Sigmoid colon (tissue), 7 donors: ENCODE results near the gene WASF2. TPM values are rescaled to one million over a fixed set of nuclear protein-coding genes. Genes with fewer than 3 reads are reported as not detected.

Experiments used
- DNase-seq: peaks from one replicate; pipeline ENCODE4 v3.0.0-alpha.2; 2019
- H3K27ac ChIP-seq, 4 donors: fragments of 200-600 bp; sonication (generic); one replicate each; pipeline ENCODE4 v1.5.1; 2016 to 2019; ENCODE audit warnings: mild to moderate bottlenecking in 1 of 4
- H3K27me3 ChIP-seq, 3 donors: fragments of 200-600 bp; sonication (generic); one replicate each; pipeline ENCODE4 v1.5.1; 2019; ENCODE audit warnings: mild to moderate bottlenecking in 1 of 3
- H3K36me3 ChIP-seq, 4 donors: fragments of 200-600 bp; sonication (generic); one replicate each; pipeline ENCODE4 v1.5.1; 2016 to 2019
- H3K4me1 ChIP-seq, 4 donors: fragments of 200-600 bp; sonication (generic); one replicate each; pipeline ENCODE4 v1.5.1; 2017 to 2019
- H3K4me3 ChIP-seq, 4 donors: fragments of 200-600 bp; sonication (generic); one replicate each; pipeline ENCODE4 v1.5.1; 2017 to 2019; ENCODE audit warnings: mild to moderate bottlenecking in 2 of 4, moderate library complexity in 1 of 4
- H3K9me3 ChIP-seq, 4 donors: fragments of 200-600 bp in 3 of 4; sonication (generic) in 3 of 4; one replicate each; pipeline versions ENCODE4 v1.5.1 to v1.6.1; 2013 to 2019
- EP300 ChIP-seq, 4 donors: sonication (generic); formaldehyde crosslinking; IDR thresholded peaks; one replicate each; pipeline ENCODE4 v1.6.1; 2017; ENCODE audit warnings: antibody characterized with exemption in 4 of 4
- POLR2A ChIP-seq, 2 donors: fragments of 450-650 bp; IDR thresholded peaks; one replicate each; pipeline ENCODE4 v1.6.1; 2016; ENCODE audit warnings: antibody characterized with exemption in 2 of 2, mild to moderate bottlenecking in 2 of 2, moderate library complexity in 2 of 2
- POLR2AphosphoS5 ChIP-seq, 4 donors: sonication (generic); formaldehyde crosslinking; IDR thresholded peaks; one replicate each; pipeline ENCODE4 v1.6.1; 2017; ENCODE audit warnings: antibody characterized with exemption in 4 of 4
- WGBS, 2 donors: extraction: QIAGEN DNeasy Blood & Tissue Kit; methylation state at CpG; one replicate each; pipeline ENCODE4 v1.1.7; 2013; 5-methylcytosine and 5-hydroxymethylcytosine counted together
- intact Hi-C: fragments of 100-400 bp; cut with DNase I; formaldehyde crosslinking; loops from one replicate; pipeline ENCODE4 v1.15.1; 2023
- polyA plus RNA-seq, 3 donors: library from polyadenylated mRNA; stranded (reverse); fragments of 200-250 nt; gene quantifications; one replicate each; pipeline ENCODE4 v1.2.3, GENCODE V29; 2013
- total RNA-seq, 4 donors: library from RNA; depleted of rRNA; stranded (reverse); fragments of >200 nt; gene quantifications; one replicate each; pipeline ENCODE4 v1.1.0, GENCODE V29; 2016
- TF ChIP-seq, protein P1 (sequence below), 4 experiments: fragments of 450-650 bp in 3 of 4; fragments of 200-600 bp in 1 of 4; IDR thresholded peaks; one replicate each; pipeline ENCODE4 v1.5.1; 2016 to 2019; ENCODE audit warnings: antibody characterized with exemption in 4 of 4, mild to moderate bottlenecking in 3 of 4, moderate library complexity in 2 of 4
- donor health status: healthy with polysubstance abuse.
- donor health status: Bipolar disorder and iron deficiency.
- donor health status: healthy.

WASF2 gene
- total and polyA plus RNA-seq, 7 donors: 30.0 to 69.6 (median 56.9) TPM

- intact Hi-C loops: no loop called here
Observed at GRCh38 chr1:27513528-27513927, 23.6 kb upstream of the WASF2 start.

GRCh38 chr1:27509127-27510080 lies 19.4 kb upstream of the WASF2 start:
- TF ChIP-seq EP300 (IDR thresholded peaks at IDR 0.05) (no peak), POLR2A (IDR thresholded peaks at IDR 0.05) (no peak), POLR2AphosphoS5 (IDR thresholded peaks at IDR 0.05) (no peak)
- TF ChIP-seq, protein P1, sequence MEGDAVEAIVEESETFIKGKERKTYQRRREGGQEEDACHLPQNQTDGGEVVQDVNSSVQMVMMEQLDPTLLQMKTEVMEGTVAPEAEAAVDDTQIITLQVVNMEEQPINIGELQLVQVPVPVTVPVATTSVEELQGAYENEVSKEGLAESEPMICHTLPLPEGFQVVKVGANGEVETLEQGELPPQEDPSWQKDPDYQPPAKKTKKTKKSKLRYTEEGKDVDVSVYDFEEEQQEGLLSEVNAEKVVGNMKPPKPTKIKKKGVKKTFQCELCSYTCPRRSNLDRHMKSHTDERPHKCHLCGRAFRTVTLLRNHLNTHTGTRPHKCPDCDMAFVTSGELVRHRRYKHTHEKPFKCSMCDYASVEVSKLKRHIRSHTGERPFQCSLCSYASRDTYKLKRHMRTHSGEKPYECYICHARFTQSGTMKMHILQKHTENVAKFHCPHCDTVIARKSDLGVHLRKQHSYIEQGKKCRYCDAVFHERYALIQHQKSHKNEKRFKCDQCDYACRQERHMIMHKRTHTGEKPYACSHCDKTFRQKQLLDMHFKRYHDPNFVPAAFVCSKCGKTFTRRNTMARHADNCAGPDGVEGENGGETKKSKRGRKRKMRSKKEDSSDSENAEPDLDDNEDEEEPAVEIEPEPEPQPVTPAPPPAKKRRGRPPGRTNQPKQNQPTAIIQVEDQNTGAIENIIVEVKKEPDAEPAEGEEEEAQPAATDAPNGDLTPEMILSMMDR (IDR thresholded peaks at IDR 0.05): no peak

More at GRCh38 chr1:27513528-27513927, 23.6 kb upstream of the WASF2 start:
- no peaks in the 10 kb centered on the region for H3K36me3 ChIP-seq
- H3K27ac ChIP-seq: no peak overlapping the region
- no peak for DNase-seq
- TF ChIP-seq POLR2AphosphoS5 (IDR thresholded peaks at IDR 0.05) (no peak), POLR2A (IDR thresholded peaks at IDR 0.05) (no peak), EP300 (IDR thresholded peaks at IDR 0.05) (no peak)
- TF ChIP-seq, protein P1 (IDR thresholded peaks at IDR 0.05): no peak
- H3K4me3 ChIP-seq: no peak overlapping the region
- peaks cover 0 to 6% (median 0%) of the 10 kb centered on the region in 4 donors for H3K4me1 ChIP-seq
- no peaks in the 10 kb centered on the region for H3K9me3 ChIP-seq
- 76 to 86% methylated on average over 5 of the region's 5 CpGs for WGBS, 2 donors
- H3K27me3 ChIP-seq: no peaks in the 10 kb centered on the region

GRCh38 chr1:27507960-27508665 lies 18.1 kb upstream of the WASF2 start:
- no peaks in the 10 kb centered on the region for H3K9me3 ChIP-seq
- H3K27me3 ChIP-seq: no peaks in the 10 kb centered on the region
- H3K27ac ChIP-seq: peak overlapping the region in 2 of 4 donors; percentile 18 to 30
- WGBS, 2 donors: 84 to 89% methylated on average over 6 of the region's 6 CpGs
- intact Hi-C loops: no loop called here
- TF ChIP-seq EP300 (IDR thresholded peaks at IDR 0.05) (no peak), POLR2A (IDR thresholded peaks at IDR 0.05) (no peak), POLR2AphosphoS5 (IDR thresholded peaks at IDR 0.05) (no peak)
- TF ChIP-seq, protein P1 (IDR thresholded peaks at IDR 0.05): no peak
- no peak overlapping the region for H3K4me3 ChIP-seq
- H3K4me1 ChIP-seq: peaks cover 0 to 28% (median 25%) of the 10 kb centered on the region in 4 donors
- no peak for DNase-seq
- H3K36me3 ChIP-seq: no peaks in the 10 kb centered on the region

More at GRCh38 chr1:27509127-27510080, 19.4 kb upstream of the WASF2 start:
- H3K27me3 ChIP-seq: no peaks in the 10 kb centered on the region
- 29 to 69% methylated on average over 9 of the region's 9 CpGs for WGBS, 2 donors
- no peaks in the 10 kb centered on the region for H3K36me3 ChIP-seq
- no peak for DNase-seq
- H3K9me3 ChIP-seq: no peaks in the 10 kb centered on the region
- H3K4me1 ChIP-seq: peaks cover 0 to 15% (median 13%) of the 10 kb centered on the region in 4 donors
- intact Hi-C loops: no loop called here
- peak overlapping the region in 1 of 4 donors; percentile 2 for H3K27ac ChIP-seq
- H3K4me3 ChIP-seq: no peak overlapping the region

DNA sequence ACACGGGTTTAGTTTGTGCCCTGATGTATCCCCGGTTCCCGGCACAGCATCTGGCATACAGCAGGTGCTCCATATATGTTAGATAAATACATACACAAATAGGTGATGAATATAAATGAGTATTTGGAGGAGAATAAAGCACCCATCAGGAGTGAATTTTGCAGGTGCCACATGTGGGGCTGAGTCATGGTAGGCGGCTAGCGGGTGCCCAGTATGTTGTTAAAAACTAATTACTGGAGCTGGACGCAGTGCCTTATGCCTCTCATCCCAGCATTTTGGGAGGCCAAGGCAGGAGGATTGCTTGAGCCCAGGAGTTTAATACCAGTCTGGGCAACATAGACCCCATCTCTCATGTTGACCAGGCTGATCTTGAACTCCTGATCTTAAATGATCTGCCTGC lies 16.7 kb upstream of the WASF2 start:
- Histone ChIP-seq H3K27ac (peak overlapping the region in 1 of 4 donors; percentile 99), H3K9me3 (no peaks in the 10 kb centered on the region), H3K36me3 (no peaks in the 10 kb centered on the region), H3K27me3 (no peaks in the 10 kb centered on the region), H3K4me3 (no peak overlapping the region), H3K4me1 (peaks cover 0 to 29% (median 26%) of the 10 kb centered on the region in 4 donors)
- no peak for DNase-seq
- intact Hi-C loops: no loop called here
- 92 to 93% methylated on average over 6 of the region's 6 CpGs for WGBS, 2 donors
- no peak for TF ChIP-seq POLR2AphosphoS5 (IDR thresholded peaks at IDR 0.05)
- no peak for TF ChIP-seq POLR2A (IDR thresholded peaks at IDR 0.05)

DNA sequence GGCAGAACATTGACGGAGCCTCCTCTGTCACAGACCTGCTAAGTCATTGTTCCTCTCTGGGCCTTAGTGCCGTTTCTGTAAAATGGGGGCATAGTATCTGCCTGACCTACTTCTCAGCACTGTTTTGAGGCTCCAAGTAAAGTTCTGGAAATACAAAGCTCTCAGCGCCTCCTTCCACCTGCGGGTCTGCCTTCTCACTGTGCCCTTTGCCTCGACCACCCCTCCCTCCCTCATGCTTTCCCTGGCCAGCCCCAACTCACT lies 15.4 kb upstream of the WASF2 start:
- intact Hi-C loops: no loop called here
- no peaks in the 10 kb centered on the region for H3K27me3 ChIP-seq
- H3K36me3 ChIP-seq: no peaks in the 10 kb centered on the region
- WGBS, 2 donors: 58 to 67% methylated on average over 5 of the region's 5 CpGs
- H3K4me1 ChIP-seq: peaks cover 0 to 29% (median 26%) of the 10 kb centered on the region in 4 donors
- H3K27ac ChIP-seq: peak overlapping the region; percentile 90 to 99 (median 94)
- no peak for TF ChIP-seq EP300 (IDR thresholded peaks at IDR 0.05)
- no peaks in the 10 kb centered on the region for H3K9me3 ChIP-seq
- no peak for DNase-seq
- no peak overlapping the region for H3K4me3 ChIP-seq
